ENCODE measurements around the gene TM6SF1.
"Not testable (repeated sequence)": the region's sequence is repeated elsewhere in the genome, so short reads cannot be mapped to it uniquely, and the experiment has no call there.

The TM6SF1 gene

GRCh38 chr15:83090465-83090864 lies 17.0 kb upstream of the TM6SF1 start:
- DNase-seq: no peak

GRCh38 chr15:83091965-83092308 lies 15.5 kb upstream of the TM6SF1 start:
- DNase-seq: not testable (repeated sequence)

- DNase-seq: peak; percentile 82 to 87 (median 86)
Measured at GRCh38 chr15:83092309-83092976, 15.0 kb upstream of the TM6SF1 start.

- no peak for DNase-seq
Measured at GRCh38 chr15:83094583-83094982, 12.9 kb upstream of the TM6SF1 start.

GRCh38 chr15:83098079-83098478 lies 9.4 kb upstream of the TM6SF1 start:
- DNase-seq: no peak

GRCh38 chr15:83099290-83099689 lies 8.2 kb upstream of the TM6SF1 start:
- no peak for DNase-seq

GRCh38 chr15:83100097-83100646 lies 7.3 kb upstream of the TM6SF1 start:
- DNase-seq: peak; percentile 69 to 82 (median 73)

- no peak for DNase-seq
Measured at GRCh38 chr15:83102346-83102745, 5.1 kb upstream of the TM6SF1 start.

- DNase-seq: peak; percentile 36 to 44 (median 40)
Measured at GRCh38 chr15:83104141-83104540, 3.3 kb upstream of the TM6SF1 start.

- DNase-seq: no peak
Measured at GRCh38 chr15:83105440-83105839, 2.0 kb upstream of the TM6SF1 start.

- peak in 1 of 3 donors; percentile 22 for DNase-seq
Measured at GRCh38 chr15:83107841-83108181, 366 bp downstream of the TM6SF1 start.

GRCh38 chr15:83108266-83109219 lies 1.1 kb downstream of the TM6SF1 start:
- peak; percentile 93 to 95 (median 94) for DNase-seq

- peak in 2 of 3 donors; percentile 14 to 27 for DNase-seq
Measured at GRCh38 chr15:83109532-83109931, 2.1 kb downstream of the TM6SF1 start.

- DNase-seq: peak; percentile 26 to 48 (median 40)
Measured at GRCh38 chr15:83110381-83110780, 2.9 kb downstream of the TM6SF1 start.

- no peak for DNase-seq
Measured at GRCh38 chr15:83111149-83111548, 3.7 kb downstream of the TM6SF1 start.

- DNase-seq: no peak
Measured at GRCh38 chr15:83112233-83112955, 4.9 kb downstream of the TM6SF1 start.

- no peak for DNase-seq
Measured at GRCh38 chr15:83112956-83113299, 5.5 kb downstream of the TM6SF1 start.

- peak; percentile 22 to 46 (median 32) for DNase-seq
Measured at GRCh38 chr15:83113881-83114674, 6.6 kb downstream of the TM6SF1 start.

- no peak for DNase-seq
Measured at GRCh38 chr15:83114856-83115255, 7.4 kb downstream of the TM6SF1 start.

GRCh38 chr15:83115410-83115809 lies 8.0 kb downstream of the TM6SF1 start:
- DNase-seq: no peak

- no peak for DNase-seq
Measured at GRCh38 chr15:83115831-83116565, 8.6 kb downstream of the TM6SF1 start.
